ENCODE data around the gene EIF4EBP3. TPM values are rescaled to one million over a fixed set of nuclear protein-coding genes. Genes with fewer than 3 reads are reported as not detected.
"Not testable (repeated sequence)": the region's sequence is repeated elsewhere in the genome, so short reads cannot be mapped to it uniquely, and the experiment has no call there.

The EIF4EBP3 gene
- total and polyA plus RNA-seq, 2 of the 4 experiments (the other 2 are of a cell fraction) = 0.36 to 2.1 TPM

DNA sequence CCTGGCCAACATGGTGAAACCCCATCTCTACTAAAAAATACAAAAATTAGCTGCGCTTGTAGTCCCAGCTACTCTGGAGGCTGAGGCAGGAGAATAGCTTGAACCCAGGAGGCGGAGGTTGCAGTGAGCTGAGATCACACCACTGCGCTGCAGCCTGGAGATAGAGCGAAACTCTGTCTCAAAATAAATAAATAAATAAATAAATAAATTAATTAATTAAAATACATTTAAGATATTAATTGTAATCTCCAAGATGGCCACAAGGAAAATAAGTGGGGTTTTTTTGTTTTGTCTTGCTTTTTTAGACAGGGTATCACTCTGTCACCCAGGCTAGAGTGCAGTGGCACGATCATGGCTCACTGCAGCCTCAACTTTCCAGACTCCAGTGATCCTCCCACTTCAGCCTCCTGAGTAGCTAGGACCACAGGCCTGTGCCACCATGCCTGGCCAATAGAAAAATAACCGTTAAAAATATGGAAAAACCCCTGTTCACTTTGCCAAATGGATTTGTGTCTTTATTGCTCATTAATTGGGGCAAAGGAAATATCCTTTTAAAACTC, 31.8 kb downstream of the EIF4EBP3 start:
- WGBS, 2 experiments (ENCODE audit: extremely low coverage in 2 of 2, insufficient read length in 1 of 2) = 60% methylated on average over 1 of the region's 6 CpGs; no CpG with 5 or more reads in 1 of the 2 experiments
- H3K14ac ChIP-seq (replicated peaks; ENCODE audit: low read depth, low read length); intact Hi-C loops (cut with micrococcal nuclease): not testable (repeated sequence)

More for the DNA sequence above, 31.8 kb downstream of the EIF4EBP3 start:
- H2BK120ac ChIP-seq (ENCODE audit: low read depth, low read length); H2AK9ac ChIP-seq (replicated peaks; ENCODE audit: low read depth, low read length, poor library complexity); DNase-seq; H3K36me3 ChIP-seq (ENCODE audit: control insufficient read depth, insufficient read depth, low read length); dilution Hi-C loops (cut with HindIII; ENCODE audit: low sequenced_read_pairs, unreplicated experiment); H3K9ac ChIP-seq (ENCODE audit: low read depth, low read length); H4K8ac ChIP-seq (ENCODE audit: low read depth in 2 of 2, low read length in 2 of 2); H3K27ac ChIP-seq (ENCODE audit: insufficient read depth, low read length); H3K9me1 ChIP-seq (ENCODE audit: insufficient read depth, low read length); H4K5ac ChIP-seq (ENCODE audit: low read depth, low read length); H3K23ac ChIP-seq (ENCODE audit: low read depth, low read length); H3K56ac ChIP-seq (ENCODE audit: extremely low read depth, insufficient read depth, low read length); in situ Hi-C loops (cut with MboI; ENCODE audit: low sequenced_read_pairs); H3K4me3 ChIP-seq (ENCODE audit: insufficient read depth, low read depth, low read length); H2BK15ac ChIP-seq (ENCODE audit: low read depth, low read length); H3K4ac ChIP-seq (ENCODE audit: low read depth, low read length); CTCF ChIA-PET; H2AFZ ChIP-seq (replicated peaks; ENCODE audit: low read length, poor library complexity); H2BK20ac ChIP-seq (ENCODE audit: low read depth, low read length); H3K79me1 ChIP-seq (ENCODE audit: low read depth in 1 of 2, low read length in 2 of 2); H3K18ac ChIP-seq (ENCODE audit: low read depth, low read length); H3K4me2 ChIP-seq (ENCODE audit: low read depth, low read length); H2BK5ac ChIP-seq (ENCODE audit: low read depth, low read length, poor library complexity, severe bottlenecking); ATAC-seq (ENCODE audit: low read depth); H3K9me3 ChIP-seq (ENCODE audit: control insufficient read depth, insufficient read depth, low read length); H4K20me1 ChIP-seq (ENCODE audit: insufficient read depth, low read length); H3K4me1 ChIP-seq (ENCODE audit: control insufficient read depth, insufficient read depth, low read length); H4K91ac ChIP-seq (ENCODE audit: insufficient read depth, low read depth, low read length); H2AK5ac ChIP-seq (ENCODE audit: low read depth, low read length); BruUV-seq (replicated peaks); H3K27me3 ChIP-seq (ENCODE audit: control insufficient read depth, insufficient read depth, low read length): not testable (repeated sequence)
- POLR2A ChIA-PET (ENCODE audit: unreplicated experiment) = interaction anchor here (1.0 kb wide), 1 partner anchor 68 kb away, joined by 3 read pairs; the partner anchor contains the start of genes IK and NDUFA2
